Measurements from ENCODE around the gene PF4V1. TPM values are rescaled to one million over a fixed set of nuclear protein-coding genes. Genes with fewer than 3 reads are reported as not detected.
A peak's percentile ranks its signal among the peaks of the same experiment; 100 is the strongest.

Gene PF4V1
- total and polyA plus RNA-seq, 2 of the 13 experiments (the other 11 are each of a cell fraction or from before 2014, with no cell fraction given) = not detected

- BruUV-seq (replicated peaks) = no TSS peak
- DNase-seq (ENCODE audit: low spot score) (no peak), ATAC-seq (no peak), FAIRE-seq (no peak)
- Histone ChIP-seq H3K27ac (ENCODE audit: extremely low read length, insufficient read depth, low read length) (no peak overlapping the region), H3K36me3 (replicated peaks in 1 of 2; ENCODE audit: control insufficient read depth in 1 of 2, insufficient read depth in 2 of 2, low read length in 2 of 2) (no peaks in the 10 kb centered on the region), H3K4me1 (ENCODE audit: insufficient read depth, low read length) (no peaks in the 10 kb centered on the region), H2AFZ (ENCODE audit: low read length) (no peak overlapping the region), H3K4me3 (replicated peaks in 1 of 3; ENCODE audit: insufficient read depth in 1 of 3, low read depth in 2 of 3, low read length in 3 of 3) (no peak overlapping the region), H4K20me1 (ENCODE audit: insufficient read depth, low read length) (no peaks in the 10 kb centered on the region), H3K9ac (ENCODE audit: insufficient read depth, low read depth, low read length) (no peak overlapping the region), H3K79me2 (ENCODE audit: insufficient read depth, low read length) (no peaks in the 10 kb centered on the region), H3K9me3 (ENCODE audit: low read length) (no peaks in the 10 kb centered on the region), H3K4me2 (ENCODE audit: low read depth, low read length) (no peak overlapping the region), H3K27me3 (ENCODE audit: control insufficient read depth in 1 of 2, insufficient read depth in 2 of 2, low read length in 2 of 2) (peaks cover 0 to 1% of the 10 kb centered on the region in 2 experiments; a peak in 1 of 5 replicates)
- WGBS (ENCODE audit: low lambda C conversion rate) = 58% methylated on average over 2 of the region's 3 CpGs
- no peak for TF ChIP-seq DNMT1 (CRISPR knock-in tag; IDR thresholded peaks at IDR 0.05)
- TF ChIP-seq SKI (IDR thresholded peaks at IDR 0.05; ENCODE audit: partially characterized antibody) = no peak
- no peak for TF ChIP-seq BCL6 (CRISPR knock-in tag; IDR thresholded peaks at IDR 0.05)
- intact Hi-C loops (cut with micrococcal nuclease; ENCODE audit: unreplicated experiment) = no loop called here
- POLR2A ChIA-PET = no interaction called here
- CTCF ChIA-PET (ENCODE audit: low intra/inter-chr PET ratio, low total read pairs) = no interaction called here
- in situ Hi-C loops (cut with HindIII; ENCODE audit: extremely low pct_ligation_motif_present, low pct_unique_long_range_greater_than_20kb) = no loop called here
Observed at GRCh38 chr4:73847526-73848182, 5.4 kb upstream of the PF4V1 start.

- no peak overlapping the region for H3K9ac ChIP-seq (ENCODE audit: insufficient read depth, low read depth, low read length)
- POLR2A ChIA-PET = no interaction called here
- no peak overlapping the region for H3K4me2 ChIP-seq (ENCODE audit: low read depth, low read length)
- intact Hi-C loops (cut with micrococcal nuclease; ENCODE audit: unreplicated experiment) = no loop called here
- H4K20me1 ChIP-seq (ENCODE audit: insufficient read depth, low read length) = no peaks in the 10 kb centered on the region
- H3K79me2 ChIP-seq (ENCODE audit: insufficient read depth, low read length) = no peaks in the 10 kb centered on the region
- no peaks in the 10 kb centered on the region for H3K9me3 ChIP-seq (ENCODE audit: low read length)
- TF ChIP-seq CSRNP1 (CRISPR knock-in tag; IDR thresholded peaks at IDR 0.05) (no peak), CEBPB (IDR thresholded peaks at IDR 0.05; ENCODE audit: borderline replicate concordance, low read depth, low read length) (peak; percentile 15; the same call in 1 of the 2 replicates)
- DNase-seq (ENCODE audit: low spot score) (no peak), ATAC-seq (no peak), FAIRE-seq (no peak)
- no peak overlapping the region for H3K27ac ChIP-seq (ENCODE audit: extremely low read length, insufficient read depth, low read length)
- no peak overlapping the region for H2AFZ ChIP-seq (ENCODE audit: low read length)
- no peak overlapping the region for H3K4me3 ChIP-seq (replicated peaks in 1 of 3; ENCODE audit: insufficient read depth in 1 of 3, low read depth in 2 of 3, low read length in 3 of 3)
- CTCF ChIA-PET (ENCODE audit: low intra/inter-chr PET ratio, low total read pairs) = no interaction called here
- WGBS (ENCODE audit: low lambda C conversion rate) = 0% methylated on average over 1 of the region's 1 CpG
- no peaks in the 10 kb centered on the region for H3K36me3 ChIP-seq (replicated peaks in 1 of 2; ENCODE audit: control insufficient read depth in 1 of 2, insufficient read depth in 2 of 2, low read length in 2 of 2)
- in situ Hi-C loops (cut with HindIII; ENCODE audit: extremely low pct_ligation_motif_present, low pct_unique_long_range_greater_than_20kb) = no loop called here
- no peaks in the 10 kb centered on the region for H3K4me1 ChIP-seq (ENCODE audit: insufficient read depth, low read length)
- BruUV-seq (replicated peaks) = no TSS peak
- H3K27me3 ChIP-seq (ENCODE audit: control insufficient read depth in 1 of 2, insufficient read depth in 2 of 2, low read length in 2 of 2) = peaks cover 0 to 1% of the 10 kb centered on the region in 2 experiments; a peak in 1 of 5 replicates
Observed at GRCh38 chr4:73848183-73848777, 4.8 kb upstream of the PF4V1 start.
